ENCODE measurements around the gene SLC13A4. TPM values are rescaled to one million over a fixed set of nuclear protein-coding genes. Genes with fewer than 3 reads are reported as not detected.

Gene SLC13A4
- total RNA-seq, 4 donors from 2014 or later, result not detected

GRCh38 chr7:135682191-135682590, 45.8 kb downstream of the SLC13A4 start:
- Histone ChIP-seq H3K27me3 (no peaks in the 10 kb centered on the region), H3K36me3 (peaks cover 0 to 24% (median 4%) of the 10 kb centered on the region in 4 donors), H3K9me3 (no peaks in the 10 kb centered on the region), H3K4me1 (peaks cover 27 to 43% (median 37%) of the 10 kb centered on the region in 4 donors), H3K4me3 (no peak overlapping the region), H3K27ac (replicated peaks in 1 of 4) (peak overlapping the region in 1 of 4 donors; percentile 12)
- intact Hi-C loops (cut with DNase I), result no loop called here
- TF ChIP-seq EP300 (IDR thresholded peaks at IDR 0.05) (no peak), POLR2A (IDR thresholded peaks at IDR 0.05; ENCODE audit: low read depth) (no peak), CTCF (IDR thresholded peaks at IDR 0.05) (no peak), POLR2AphosphoS5 (IDR thresholded peaks at IDR 0.05) (no peak)
- 70% methylated on average over 3 of the region's 3 CpGs for WGBS
- DNase-seq (ENCODE audit: extremely low spot score), result no peak

- TF ChIP-seq POLR2AphosphoS5 (IDR thresholded peaks at IDR 0.05), result no peak
- no peak for TF ChIP-seq POLR2A (IDR thresholded peaks at IDR 0.05; ENCODE audit: low read depth)
- TF ChIP-seq CTCF (IDR thresholded peaks at IDR 0.05), result no peak
- TF ChIP-seq EP300 (IDR thresholded peaks at IDR 0.05), result no peak
- Histone ChIP-seq H3K9me3 (no peaks in the 10 kb centered on the region), H3K27me3 (no peaks in the 10 kb centered on the region), H3K4me1 (peaks cover 27 to 43% (median 37%) of the 10 kb centered on the region in 4 donors), H3K4me3 (no peak overlapping the region), H3K36me3 (peaks cover 0 to 24% (median 4%) of the 10 kb centered on the region in 4 donors), H3K27ac (replicated peaks in 1 of 4) (no peak overlapping the region)
- WGBS, result 70% methylated on average over 5 of the region's 5 CpGs
- intact Hi-C loops (cut with DNase I), result no loop called here
- DNase-seq (ENCODE audit: extremely low spot score), result no peak
Observed at GRCh38 chr7:135681762-135682161, 46.2 kb downstream of the SLC13A4 start.

- no peak for DNase-seq (ENCODE audit: extremely low spot score)
- no peak for TF ChIP-seq POLR2A (IDR thresholded peaks at IDR 0.05; ENCODE audit: low read depth)
- peak in 1 of 2 donors; percentile 55 for TF ChIP-seq POLR2AphosphoS5 (IDR thresholded peaks at IDR 0.05)
- intact Hi-C loops (cut with DNase I), result no loop called here
- H3K9me3 ChIP-seq, result no peaks in the 10 kb centered on the region
- H3K27me3 ChIP-seq, result no peaks in the 10 kb centered on the region
- WGBS, result 49% methylated on average over 4 of the region's 4 CpGs
- peak overlapping the region in 1 of 4 donors; percentile 28 for H3K27ac ChIP-seq (replicated peaks in 1 of 4)
- H3K4me1 ChIP-seq, result peaks cover 22 to 40% (median 35%) of the 10 kb centered on the region in 4 donors
- no peak overlapping the region for H3K4me3 ChIP-seq
- peaks cover 0 to 24% (median 8%) of the 10 kb centered on the region in 4 donors for H3K36me3 ChIP-seq
Observed at GRCh38 chr7:135678612-135679575, 49.1 kb downstream of the SLC13A4 start.

- Histone ChIP-seq H3K36me3 (peaks cover 0 to 19% (median 8%) of the 10 kb centered on the region in 4 donors), H3K27me3 (no peaks in the 10 kb centered on the region), H3K9me3 (no peaks in the 10 kb centered on the region), H3K4me3 (no peak overlapping the region), H3K4me1 (peaks cover 43 to 56% (median 47%) of the 10 kb centered on the region in 4 donors), H3K27ac (replicated peaks in 1 of 4) (no peak overlapping the region)
- intact Hi-C loops (cut with DNase I), result loop anchor here (5.0 kb wide), 1 partner anchor 124 kb away; no protein-coding TSS in a partner anchor
- DNase-seq (ENCODE audit: extremely low spot score), result peak; percentile 55
- WGBS, result 61% methylated on average over 6 of the region's 6 CpGs
- TF ChIP-seq CTCF (IDR thresholded peaks at IDR 0.05) (no peak), POLR2A (IDR thresholded peaks at IDR 0.05; ENCODE audit: low read depth) (no peak), EP300 (IDR thresholded peaks at IDR 0.05) (no peak), POLR2AphosphoS5 (IDR thresholded peaks at IDR 0.05) (no peak)
Observed at GRCh38 chr7:135673360-135673706, 54.7 kb downstream of the SLC13A4 start.

Data from esophagus muscularis mucosa (tissue), 4 donors.